GM06990 (cell line): ENCODE results near the gene XRN2.
"Not testable (repeated sequence)": the region's sequence is repeated elsewhere in the genome, so short reads cannot be mapped to it uniquely, and the experiment has no call there.

ENCODE experiments used
- DNase-seq: peaks from one replicate; pipeline ENCODE4 v3.0.0-alpha.2; 2011; ENCODE audit not compliant: insufficient read length; ENCODE audit errors: extremely low read depth
- H3K27me3 ChIP-seq: replicated peaks from 2 replicates; pipeline ENCODE4 v1.6.0; 2011; ENCODE audit warnings: low read length; ENCODE audit not compliant: control insufficient read depth, insufficient read depth
- H3K36me3 ChIP-seq: 2 replicates; pipeline ENCODE4 v1.5.1; 2011; ENCODE audit warnings: low read length; ENCODE audit not compliant: control insufficient read depth, insufficient read depth
- H3K4me3 ChIP-seq: replicated peaks from 2 replicates; pipeline ENCODE4 v1.5.1; 2011; ENCODE audit warnings: low read depth, mild to moderate bottlenecking, control low read depth, low read length
- CTCF ChIP-seq: IDR thresholded peaks from 2 replicates; pipeline ENCODE4 v1.5.1; 2011; ENCODE audit warnings: low read length, control low read depth, mild to moderate bottlenecking, inconsistent platforms; ENCODE audit not compliant: insufficient read depth, poor library complexity, severe bottlenecking

The XRN2 gene

GRCh38 chr20:21398109-21399004, 95.2 kb downstream of the XRN2 start:
- DNase-seq = no peak
- Histone ChIP-seq H3K27me3 (no peaks in the 10 kb centered on the region; the same call in 1 of the 2 replicates), H3K4me3 (no peak overlapping the region), H3K36me3 (no peaks in the 10 kb centered on the region)
- TF ChIP-seq CTCF = no peak

GRCh38 chr20:21399005-21399475, 95.9 kb downstream of the XRN2 start:
- Histone ChIP-seq H3K27me3 (no peaks in the 10 kb centered on the region; the same call in 1 of the 2 replicates), H3K36me3 (no peaks in the 10 kb centered on the region), H3K4me3 (no peak overlapping the region)
- DNase-seq = no peak
- TF ChIP-seq CTCF = no peak

- no peak for DNase-seq
- no peaks in the 10 kb centered on the region for H3K36me3 ChIP-seq
- no peak for TF ChIP-seq CTCF
- no peaks in the 10 kb centered on the region for H3K27me3 ChIP-seq
- H3K4me3 ChIP-seq = no peak overlapping the region
These were observed 108.6 kb downstream of the XRN2 start for GRCh38 chr20:21411725-21412124.

GRCh38 chr20:21413996-21414395, 110.9 kb downstream of the XRN2 start:
- H3K4me3 ChIP-seq, H3K36me3 ChIP-seq, DNase-seq, H3K27me3 ChIP-seq: not testable (repeated sequence)

GRCh38 chr20:21419147-21419546, 116.0 kb downstream of the XRN2 start:
- not testable (repeated sequence) for DNase-seq, H3K4me3 ChIP-seq, H3K36me3 ChIP-seq, H3K27me3 ChIP-seq

- no peak for DNase-seq
- H3K4me3 ChIP-seq = no peak overlapping the region
- H3K36me3 ChIP-seq = no peaks in the 10 kb centered on the region
- no peak for TF ChIP-seq CTCF
- no peaks in the 10 kb centered on the region for H3K27me3 ChIP-seq
These were observed 118.6 kb downstream of the XRN2 start for GRCh38 chr20:21421601-21422236.

- DNase-seq = not testable (repeated sequence)
These were observed 120.6 kb downstream of the XRN2 start for GRCh38 chr20:21423712-21424111.

More at GRCh38 chr20:21423712-21424111, 120.6 kb downstream of the XRN2 start:
- not testable (repeated sequence) for H3K27me3 ChIP-seq, H3K4me3 ChIP-seq, H3K36me3 ChIP-seq
